ENCODE results near the gene SERPINA6.

The SERPINA6 gene

DNA sequence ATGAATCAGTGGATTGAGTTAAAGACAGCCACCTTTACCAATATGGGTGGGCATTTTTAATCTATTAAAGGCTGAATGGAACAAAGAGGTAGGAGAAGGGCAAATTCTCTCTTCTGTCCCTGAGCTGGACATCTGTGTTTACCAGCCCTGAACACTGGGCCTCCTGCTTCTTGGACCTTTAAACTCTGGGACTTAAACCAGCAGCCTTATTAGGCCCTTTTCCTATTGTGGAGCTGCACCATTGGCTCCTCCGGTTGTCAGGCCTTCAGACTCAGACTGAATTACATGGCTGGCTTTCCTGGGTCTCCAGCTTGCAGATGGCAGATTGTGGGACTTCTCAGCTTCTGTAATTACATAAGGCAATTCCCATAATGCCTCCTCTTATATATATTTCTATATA, 6.4 kb downstream of the SERPINA6 start:
- H3K36me3 ChIP-seq (ENCODE audit: control insufficient read depth, low read length): no peaks in the 10 kb centered on the region
- no peaks in the 10 kb centered on the region for H3K4me1 ChIP-seq (ENCODE audit: control insufficient read depth, low read length)
- H3K27me3 ChIP-seq (ENCODE audit: control insufficient read depth, low read length): peaks cover 8% of the 10 kb centered on the region; the same call in 1 of the 2 replicates
- H3K79me2 ChIP-seq (ENCODE audit: control insufficient read depth, low read length): no peaks in the 10 kb centered on the region
- no peaks in the 10 kb centered on the region for H3K9me2 ChIP-seq (replicated peaks; ENCODE audit: control insufficient read depth, low read length)
- no peak for TF ChIP-seq EZH2phosphoT487 (IDR thresholded peaks at IDR 0.05; ENCODE audit: borderline replicate concordance, low read length)
- TF ChIP-seq, protein P1, sequence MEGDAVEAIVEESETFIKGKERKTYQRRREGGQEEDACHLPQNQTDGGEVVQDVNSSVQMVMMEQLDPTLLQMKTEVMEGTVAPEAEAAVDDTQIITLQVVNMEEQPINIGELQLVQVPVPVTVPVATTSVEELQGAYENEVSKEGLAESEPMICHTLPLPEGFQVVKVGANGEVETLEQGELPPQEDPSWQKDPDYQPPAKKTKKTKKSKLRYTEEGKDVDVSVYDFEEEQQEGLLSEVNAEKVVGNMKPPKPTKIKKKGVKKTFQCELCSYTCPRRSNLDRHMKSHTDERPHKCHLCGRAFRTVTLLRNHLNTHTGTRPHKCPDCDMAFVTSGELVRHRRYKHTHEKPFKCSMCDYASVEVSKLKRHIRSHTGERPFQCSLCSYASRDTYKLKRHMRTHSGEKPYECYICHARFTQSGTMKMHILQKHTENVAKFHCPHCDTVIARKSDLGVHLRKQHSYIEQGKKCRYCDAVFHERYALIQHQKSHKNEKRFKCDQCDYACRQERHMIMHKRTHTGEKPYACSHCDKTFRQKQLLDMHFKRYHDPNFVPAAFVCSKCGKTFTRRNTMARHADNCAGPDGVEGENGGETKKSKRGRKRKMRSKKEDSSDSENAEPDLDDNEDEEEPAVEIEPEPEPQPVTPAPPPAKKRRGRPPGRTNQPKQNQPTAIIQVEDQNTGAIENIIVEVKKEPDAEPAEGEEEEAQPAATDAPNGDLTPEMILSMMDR (IDR thresholded peaks at IDR 0.05; ENCODE audit: low read depth, low read length, poor library complexity, severe bottlenecking): no peak
- no peaks in the 10 kb centered on the region for H3K9me3 ChIP-seq (ENCODE audit: control insufficient read depth, insufficient read depth, low read length)
- H3K4me3 ChIP-seq (ENCODE audit: low read length): no peak overlapping the region
- no peak overlapping the region for H3K4me2 ChIP-seq (ENCODE audit: low read length)
- no peaks in the 10 kb centered on the region for H3F3A ChIP-seq (ENCODE audit: control insufficient read depth, insufficient read depth)
- H3K27ac ChIP-seq (ENCODE audit: low read depth, low read length): no peak overlapping the region
- H4K20me1 ChIP-seq (ENCODE audit: control insufficient read depth, insufficient read depth, low read depth, low read length): no peaks in the 10 kb centered on the region

DNA sequence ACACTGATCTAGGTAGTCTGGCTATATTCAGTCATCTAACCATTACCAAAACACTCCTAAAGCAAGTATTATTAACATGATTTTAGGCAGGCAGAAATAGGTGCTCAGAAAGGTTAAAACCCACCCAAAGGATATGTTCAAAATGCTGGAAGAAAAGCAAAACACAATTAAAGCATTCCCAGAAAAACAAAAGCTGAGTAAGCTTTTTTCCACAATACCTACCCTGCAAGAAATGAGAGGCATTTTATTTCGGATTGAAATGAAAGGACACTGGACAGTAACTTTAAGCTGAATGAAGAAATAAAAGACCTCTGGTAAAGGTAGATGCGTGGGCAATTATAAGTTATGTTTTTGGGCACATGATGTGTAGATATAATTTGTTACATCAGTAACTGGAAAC, 8.2 kb downstream of the SERPINA6 start:
- TF ChIP-seq EZH2phosphoT487 (IDR thresholded peaks at IDR 0.05; ENCODE audit: borderline replicate concordance, low read length): no peak
- TF ChIP-seq, protein P1 (IDR thresholded peaks at IDR 0.05; ENCODE audit: low read depth, low read length, poor library complexity, severe bottlenecking): no peak
- Histone ChIP-seq H3K9me2 (replicated peaks; ENCODE audit: control insufficient read depth, low read length) (no peaks in the 10 kb centered on the region), H3K4me1 (ENCODE audit: control insufficient read depth, low read length) (no peaks in the 10 kb centered on the region), H4K20me1 (ENCODE audit: control insufficient read depth, insufficient read depth, low read depth, low read length) (no peaks in the 10 kb centered on the region), H3F3A (ENCODE audit: control insufficient read depth, insufficient read depth) (no peaks in the 10 kb centered on the region), H3K36me3 (ENCODE audit: control insufficient read depth, low read length) (no peaks in the 10 kb centered on the region), H3K27me3 (ENCODE audit: control insufficient read depth, low read length) (peaks cover 8% of the 10 kb centered on the region; the same call in 1 of the 2 replicates), H3K4me2 (ENCODE audit: low read length) (no peak overlapping the region), H3K79me2 (ENCODE audit: control insufficient read depth, low read length) (no peaks in the 10 kb centered on the region), H3K27ac (ENCODE audit: low read depth, low read length) (no peak overlapping the region), H3K4me3 (ENCODE audit: low read length) (no peak overlapping the region), H3K9me3 (ENCODE audit: control insufficient read depth, insufficient read depth, low read length) (no peaks in the 10 kb centered on the region)

DNA sequence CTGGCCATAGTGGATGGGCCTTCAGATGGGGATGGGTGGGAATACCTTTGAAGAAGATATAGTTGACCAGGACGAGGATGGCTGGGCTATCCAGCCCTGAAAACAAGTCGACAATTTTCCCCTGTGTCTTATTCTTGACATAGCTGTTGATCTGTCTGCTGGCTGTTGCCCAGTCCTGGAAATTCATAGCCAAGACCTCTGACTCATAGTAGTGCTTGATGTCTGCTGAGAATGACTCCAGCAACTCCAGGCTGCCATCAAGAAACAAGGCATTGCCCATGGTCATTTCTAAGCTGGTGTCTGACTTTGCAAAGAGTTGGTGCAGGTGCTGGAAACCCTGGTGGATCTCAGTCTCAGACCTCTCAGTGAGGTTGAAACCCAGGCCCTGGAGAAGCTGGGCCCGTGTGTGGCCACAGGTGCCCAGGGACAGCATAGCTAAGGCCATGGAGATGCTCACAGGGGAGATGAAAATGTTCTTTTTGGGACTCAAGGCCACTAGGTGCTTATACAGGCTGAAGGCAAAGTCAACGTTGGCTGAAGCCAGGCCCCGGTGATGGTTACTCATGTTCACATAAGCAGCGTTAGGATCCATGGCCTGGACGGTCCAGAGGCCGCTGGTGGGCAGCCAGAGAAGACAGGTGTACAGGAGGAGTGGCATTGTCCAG, 9.0 kb downstream of the SERPINA6 start:
- Histone ChIP-seq H3K9me3 (ENCODE audit: control insufficient read depth, insufficient read depth, low read length) (no peaks in the 10 kb centered on the region), H3K79me2 (ENCODE audit: control insufficient read depth, low read length) (no peaks in the 10 kb centered on the region), H3K4me2 (ENCODE audit: low read length) (no peak overlapping the region), H3F3A (ENCODE audit: control insufficient read depth, insufficient read depth) (no peaks in the 10 kb centered on the region), H3K27me3 (ENCODE audit: control insufficient read depth, low read length) (peaks cover 8% of the 10 kb centered on the region; the same call in 1 of the 2 replicates), H4K20me1 (ENCODE audit: control insufficient read depth, insufficient read depth, low read depth, low read length) (no peaks in the 10 kb centered on the region), H3K27ac (ENCODE audit: low read depth, low read length) (no peak overlapping the region), H3K4me3 (ENCODE audit: low read length) (no peak overlapping the region), H3K9me2 (replicated peaks; ENCODE audit: control insufficient read depth, low read length) (no peaks in the 10 kb centered on the region), H3K4me1 (ENCODE audit: control insufficient read depth, low read length) (no peaks in the 10 kb centered on the region), H3K36me3 (ENCODE audit: control insufficient read depth, low read length) (no peaks in the 10 kb centered on the region)
- TF ChIP-seq, protein P1 (IDR thresholded peaks at IDR 0.05; ENCODE audit: low read depth, low read length, poor library complexity, severe bottlenecking): no peak
- no peak for TF ChIP-seq EZH2phosphoT487 (IDR thresholded peaks at IDR 0.05; ENCODE audit: borderline replicate concordance, low read length)
